Sigmoid colon (tissue), 3 donors: ENCODE results near the gene CAPRIN2.

Source experiments
- POLR2A ChIP-seq, 2 donors: fragments of 450-650 bp; IDR thresholded peaks; one replicate each; pipeline ENCODE4 v1.6.1; 2016; ENCODE audit warnings: antibody characterized with exemption in 2 of 2, mild to moderate bottlenecking in 2 of 2, moderate library complexity in 2 of 2
- TF ChIP-seq, protein P1 (sequence below), 4 experiments: fragments of 450-650 bp in 3 of 4; fragments of 200-600 bp in 1 of 4; IDR thresholded peaks; one replicate each; pipeline ENCODE4 v1.5.1; 2016 to 2019; ENCODE audit warnings: antibody characterized with exemption in 4 of 4, mild to moderate bottlenecking in 3 of 4, moderate library complexity in 2 of 4

DNA sequence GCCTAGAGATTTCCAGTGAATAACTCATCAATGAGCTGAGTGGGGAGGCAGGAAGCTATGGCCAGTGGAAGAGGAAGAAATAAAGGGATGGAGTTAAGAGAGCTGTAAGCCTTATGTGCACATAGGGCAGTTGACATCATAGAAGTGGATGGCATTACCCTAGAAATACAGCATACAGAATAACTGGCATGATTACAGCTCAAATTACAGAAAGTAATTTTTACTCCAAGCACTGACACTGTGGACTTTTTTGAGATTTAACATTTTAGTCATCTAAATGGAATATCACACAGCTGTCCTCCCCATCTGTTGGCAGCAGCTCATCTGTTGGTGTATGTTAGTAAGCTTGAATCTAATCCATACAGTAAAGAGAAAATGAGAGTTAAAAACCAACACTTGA lies 53.7 kb downstream of the CAPRIN2 start:
- no peak for TF ChIP-seq POLR2A (IDR thresholded peaks at IDR 0.05)
- TF ChIP-seq, protein P1, sequence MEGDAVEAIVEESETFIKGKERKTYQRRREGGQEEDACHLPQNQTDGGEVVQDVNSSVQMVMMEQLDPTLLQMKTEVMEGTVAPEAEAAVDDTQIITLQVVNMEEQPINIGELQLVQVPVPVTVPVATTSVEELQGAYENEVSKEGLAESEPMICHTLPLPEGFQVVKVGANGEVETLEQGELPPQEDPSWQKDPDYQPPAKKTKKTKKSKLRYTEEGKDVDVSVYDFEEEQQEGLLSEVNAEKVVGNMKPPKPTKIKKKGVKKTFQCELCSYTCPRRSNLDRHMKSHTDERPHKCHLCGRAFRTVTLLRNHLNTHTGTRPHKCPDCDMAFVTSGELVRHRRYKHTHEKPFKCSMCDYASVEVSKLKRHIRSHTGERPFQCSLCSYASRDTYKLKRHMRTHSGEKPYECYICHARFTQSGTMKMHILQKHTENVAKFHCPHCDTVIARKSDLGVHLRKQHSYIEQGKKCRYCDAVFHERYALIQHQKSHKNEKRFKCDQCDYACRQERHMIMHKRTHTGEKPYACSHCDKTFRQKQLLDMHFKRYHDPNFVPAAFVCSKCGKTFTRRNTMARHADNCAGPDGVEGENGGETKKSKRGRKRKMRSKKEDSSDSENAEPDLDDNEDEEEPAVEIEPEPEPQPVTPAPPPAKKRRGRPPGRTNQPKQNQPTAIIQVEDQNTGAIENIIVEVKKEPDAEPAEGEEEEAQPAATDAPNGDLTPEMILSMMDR (IDR thresholded peaks at IDR 0.05) = no peak
